Esophagus (tissue), 2 donors: ENCODE data around the gene PRKN. TPM values are rescaled to one million over a fixed set of nuclear protein-coding genes. Genes with fewer than 3 reads are reported as not detected.

ENCODE experiments used
- H3K27ac ChIP-seq, 2 donors: one replicate each; pipeline ENCODE4 v1.5.1; 2013; ENCODE audit warnings: low read depth in 2 of 2, mild to moderate bottlenecking in 2 of 2, inconsistent platforms in 1 of 2, low read length in 1 of 2, moderate library complexity in 1 of 2
- H3K27me3 ChIP-seq, 2 donors: one replicate each; pipeline ENCODE4 v1.6.1; 2013; ENCODE audit warnings: low read length in 2 of 2, control low read depth in 1 of 2, mild to moderate bottlenecking in 1 of 2; ENCODE audit not compliant: insufficient read depth in 2 of 2, control insufficient read depth in 1 of 2
- H3K36me3 ChIP-seq, 2 donors: one replicate each; pipeline ENCODE4 v1.6.1; 2013; ENCODE audit warnings: low read length in 1 of 2; ENCODE audit not compliant: control insufficient read depth in 2 of 2, insufficient read depth in 2 of 2
- H3K4me1 ChIP-seq, 2 donors: one replicate each; pipeline ENCODE4 v1.6.1; 2013; ENCODE audit warnings: low read length in 1 of 2; ENCODE audit not compliant: control insufficient read depth in 2 of 2, insufficient read depth in 2 of 2
- H3K4me3 ChIP-seq, 2 donors: one replicate each; pipeline ENCODE4 v1.5.1; 2013; ENCODE audit warnings: low read length in 2 of 2, mild to moderate bottlenecking in 2 of 2, low read depth in 1 of 2, moderate library complexity in 1 of 2
- H3K9me3 ChIP-seq, 2 donors: one replicate each; pipeline ENCODE4 v1.6.1; 2013; ENCODE audit warnings: mild to moderate bottlenecking in 2 of 2, low read depth in 1 of 2, low read length in 1 of 2, moderate library complexity in 1 of 2; ENCODE audit not compliant: control insufficient read depth in 2 of 2, insufficient read depth in 1 of 2
- WGBS, 2 donors: extraction: QIAGEN DNeasy Blood & Tissue Kit; methylation state at CpG; one replicate each; pipeline ENCODE4 v1.1.7; 2013; 5-methylcytosine and 5-hydroxymethylcytosine counted together
- polyA plus RNA-seq, 2 donors: library from polyadenylated mRNA; stranded (reverse); fragments of 200-250 nt; gene quantifications; one replicate each; pipeline ENCODE4 v1.2.3, GENCODE V29; 2013
- donor health status: healthy with polysubstance abuse.
- donor health status: Bipolar disorder and iron deficiency.

Gene PRKN
- polyA plus RNA-seq, 2 donors, result 0.28 to 0.45 TPM

DNA sequence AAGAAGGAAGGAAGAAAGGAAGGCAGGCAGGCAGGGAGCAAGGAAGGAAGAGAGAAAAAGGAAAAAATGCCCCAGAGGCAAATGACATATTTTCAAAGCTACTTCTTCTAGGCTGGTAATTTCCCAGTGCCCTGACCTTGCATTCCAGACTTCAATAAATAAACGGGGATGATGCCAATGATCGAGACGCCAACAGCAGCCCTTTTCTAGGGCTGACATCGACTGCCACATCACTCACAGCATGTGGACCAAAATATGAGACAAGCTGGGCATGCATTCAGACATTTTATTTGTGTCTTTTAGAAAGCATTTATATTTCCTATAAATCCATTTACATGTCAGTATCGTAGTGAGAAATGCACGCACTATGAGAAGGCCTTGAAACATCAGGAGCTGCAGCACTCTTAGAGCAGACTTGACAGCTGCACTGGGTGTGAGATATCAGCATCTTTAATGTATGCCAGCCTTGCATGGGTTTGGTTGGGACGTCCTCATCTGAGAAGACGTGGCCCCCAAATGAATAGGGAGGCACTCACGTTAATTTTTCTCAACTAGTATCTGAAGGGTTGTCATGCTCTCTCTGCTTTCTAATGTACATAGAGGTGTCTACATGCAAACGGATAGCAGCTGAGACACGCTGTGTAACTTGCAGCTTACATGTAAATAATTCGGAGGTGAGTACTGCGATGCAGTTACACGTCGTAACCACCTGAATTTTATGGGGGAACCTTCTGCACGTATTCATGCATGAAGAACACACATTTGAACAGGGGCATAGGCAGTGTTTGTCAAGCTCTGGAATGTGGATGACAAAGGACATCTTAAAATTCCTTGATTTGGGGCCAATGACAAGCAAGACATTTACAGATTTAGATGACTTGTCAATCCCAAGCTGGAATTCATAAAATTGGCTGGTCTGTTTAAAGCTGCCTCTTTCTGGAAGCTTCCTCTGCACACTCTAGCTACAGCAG is 1304.6 kb downstream of the PRKN start:
- Histone ChIP-seq H3K27me3 (no peaks in the 10 kb centered on the region), H3K36me3 (peaks cover 0 to 3% of the 10 kb centered on the region in 2 donors), H3K4me3 (no peak overlapping the region), H3K9me3 (no peaks in the 10 kb centered on the region), H3K4me1 (no peaks in the 10 kb centered on the region), H3K27ac (no peak overlapping the region)
- WGBS, 2 donors, result 72 to 73% methylated on average over 16 of the region's 16 CpGs

DNA sequence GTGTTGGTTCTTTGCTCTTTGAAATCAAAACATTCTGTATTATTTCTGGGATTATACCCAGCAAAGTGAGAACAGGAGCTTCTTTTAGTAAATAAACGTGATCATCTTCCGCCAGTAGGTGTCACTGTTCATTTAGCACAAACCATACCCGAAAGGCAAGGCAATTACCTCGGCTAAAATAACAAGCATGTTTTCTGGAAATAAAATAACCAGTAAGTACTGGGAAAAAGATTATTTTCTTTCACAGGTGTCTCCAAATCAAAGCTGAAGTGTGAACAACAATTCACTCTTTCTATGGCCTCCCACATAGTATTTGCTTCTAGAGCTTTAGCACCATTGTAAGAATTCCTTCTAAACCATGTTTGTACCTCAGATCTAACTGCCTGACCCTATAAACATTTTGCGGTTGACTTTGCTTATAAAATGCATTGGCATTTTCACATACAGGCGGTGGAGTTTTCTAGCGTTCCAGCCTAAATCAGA is 1309.1 kb downstream of the PRKN start:
- no peaks in the 10 kb centered on the region for H3K9me3 ChIP-seq
- no peaks in the 10 kb centered on the region for H3K27me3 ChIP-seq
- no peak overlapping the region for H3K27ac ChIP-seq
- H3K36me3 ChIP-seq, result no peaks in the 10 kb centered on the region
- WGBS, 2 donors, result 14% methylated on average over 7 of the region's 7 CpGs
- peaks cover 3 to 7% of the 10 kb centered on the region in 2 donors for H3K4me1 ChIP-seq
- H3K4me3 ChIP-seq, result no peak overlapping the region

DNA sequence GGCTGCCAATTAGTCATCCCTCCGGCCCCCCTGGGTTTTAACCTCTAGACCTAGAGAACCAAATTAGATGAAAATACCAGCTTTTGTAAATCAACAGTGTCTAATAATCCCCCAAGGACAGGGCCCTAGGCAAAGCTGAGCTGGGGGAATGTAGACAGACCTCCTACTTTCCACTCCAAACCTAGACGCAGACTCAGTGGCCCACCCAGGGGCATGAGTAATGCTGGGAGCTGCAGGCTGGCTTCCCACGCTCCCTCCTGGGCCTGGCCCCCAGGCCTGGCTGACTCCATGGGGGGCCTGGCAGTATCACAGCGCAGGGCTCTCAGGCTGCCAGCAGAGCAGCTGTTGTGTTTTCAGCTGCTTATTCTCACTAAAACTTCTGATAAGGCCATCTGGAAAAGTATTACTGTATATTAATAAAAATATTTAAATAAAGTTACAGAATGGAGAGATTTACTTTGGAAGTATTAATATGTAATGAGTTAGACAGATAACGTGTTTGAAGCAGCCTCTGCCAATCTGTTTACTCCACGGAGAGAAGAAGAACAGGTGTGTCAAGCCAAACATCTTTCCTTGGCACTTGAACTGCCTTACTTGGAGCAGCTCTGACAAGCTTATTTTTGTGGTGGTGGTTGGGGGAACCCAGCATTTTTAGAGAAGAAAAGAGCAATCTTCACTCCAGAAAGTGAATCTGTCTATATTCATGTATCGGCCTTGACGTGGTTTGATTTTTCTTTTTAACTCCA is 1309.7 kb downstream of the PRKN start:
- no peaks in the 10 kb centered on the region for H3K27me3 ChIP-seq
- H3K4me3 ChIP-seq, result no peak overlapping the region
- 31 to 36% methylated on average over 8 of the region's 8 CpGs for WGBS, 2 donors
- H3K27ac ChIP-seq, result peak overlapping the region in 1 of 2 donors; percentile 5
- H3K9me3 ChIP-seq, result no peaks in the 10 kb centered on the region
- H3K36me3 ChIP-seq, result no peaks in the 10 kb centered on the region
- H3K4me1 ChIP-seq, result peaks cover 3 to 7% of the 10 kb centered on the region in 2 donors

GRCh38 chr6:161415302-161415855 is 1312.2 kb downstream of the PRKN start:
- Histone ChIP-seq H3K9me3 (no peaks in the 10 kb centered on the region), H3K4me3 (no peak overlapping the region), H3K27me3 (no peaks in the 10 kb centered on the region), H3K4me1 (peaks cover 3 to 7% of the 10 kb centered on the region in 2 donors), H3K27ac (peak overlapping the region in 1 of 2 donors; percentile 54), H3K36me3 (no peaks in the 10 kb centered on the region)
- 42 to 48% methylated on average over 16 to 17 of the region's 17 CpGs for WGBS, 2 donors

DNA sequence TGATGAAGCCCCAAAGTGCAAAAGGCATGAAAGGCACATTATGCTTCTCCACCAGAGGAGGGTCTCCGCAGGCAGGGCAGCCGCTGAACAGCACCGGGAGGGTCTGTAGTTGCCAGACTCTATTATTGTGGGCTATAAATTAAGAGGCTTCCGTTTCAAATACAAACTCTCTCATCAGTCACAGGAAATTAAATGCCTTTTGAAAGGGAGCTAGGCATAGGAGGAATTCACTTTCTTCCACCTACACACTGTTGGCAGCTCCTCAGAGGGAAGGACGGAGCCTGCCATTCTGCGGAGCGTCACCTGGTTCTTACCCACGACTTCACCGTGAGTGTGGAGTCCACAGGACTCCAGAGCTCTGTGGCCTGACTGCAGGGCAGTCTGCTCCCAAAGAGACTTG is 1312.9 kb downstream of the PRKN start:
- WGBS, 2 donors, result 46 to 53% methylated on average over 9 of the region's 9 CpGs
- H3K9me3 ChIP-seq, result no peaks in the 10 kb centered on the region
- H3K4me3 ChIP-seq, result no peak overlapping the region
- no peak overlapping the region for H3K27ac ChIP-seq
- no peaks in the 10 kb centered on the region for H3K27me3 ChIP-seq
- peaks cover 3 to 7% of the 10 kb centered on the region in 2 donors for H3K4me1 ChIP-seq
- no peaks in the 10 kb centered on the region for H3K36me3 ChIP-seq

DNA sequence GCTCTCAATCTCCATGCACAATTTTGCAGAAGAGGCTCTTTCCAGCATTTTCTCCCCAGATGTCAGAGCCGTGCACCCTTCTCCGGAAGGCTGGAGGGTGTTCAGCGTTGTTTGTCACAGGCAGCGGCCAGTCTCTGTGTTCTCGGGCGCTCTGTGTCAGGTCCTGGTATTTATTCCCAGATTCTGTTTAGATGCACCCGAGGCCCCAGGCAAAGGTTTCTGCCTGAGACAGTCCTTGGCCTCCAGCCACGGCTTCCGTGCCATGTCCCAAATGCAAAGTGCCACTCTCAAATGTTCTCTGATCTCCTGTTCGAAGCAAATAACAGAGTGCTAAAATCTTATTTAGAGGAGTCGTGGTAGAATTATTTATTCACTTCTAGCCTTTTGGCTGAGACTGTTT is 1313.4 kb downstream of the PRKN start:
- Histone ChIP-seq H3K36me3 (no peaks in the 10 kb centered on the region), H3K4me3 (no peak overlapping the region), H3K27ac (no peak overlapping the region), H3K4me1 (peaks cover 3 to 7% of the 10 kb centered on the region in 2 donors), H3K27me3 (no peaks in the 10 kb centered on the region), H3K9me3 (no peaks in the 10 kb centered on the region)
- 52 to 64% methylated on average over 11 of the region's 11 CpGs for WGBS, 2 donors

GRCh38 chr6:161413355-161413771 is 1314.2 kb downstream of the PRKN start:
- H3K4me3 ChIP-seq, result no peak overlapping the region

GRCh38 chr6:161412795-161413194 is 1314.8 kb downstream of the PRKN start:
- Histone ChIP-seq H3K36me3 (no peaks in the 10 kb centered on the region), H3K27ac (no peak overlapping the region), H3K9me3 (no peaks in the 10 kb centered on the region), H3K4me3 (no peak overlapping the region), H3K4me1 (peaks cover 3 to 7% of the 10 kb centered on the region in 2 donors), H3K27me3 (no peaks in the 10 kb centered on the region)
- 83 to 88% methylated on average over 5 of the region's 5 CpGs for WGBS, 2 donors

More at GRCh38 chr6:161413355-161413771, 1314.2 kb downstream of the PRKN start:
- H3K9me3 ChIP-seq, result no peaks in the 10 kb centered on the region
- 87 to 91% methylated on average over 9 of the region's 9 CpGs for WGBS, 2 donors
- H3K36me3 ChIP-seq, result no peaks in the 10 kb centered on the region
- no peak overlapping the region for H3K27ac ChIP-seq
- H3K4me1 ChIP-seq, result peaks cover 3 to 7% of the 10 kb centered on the region in 2 donors
- H3K27me3 ChIP-seq, result no peaks in the 10 kb centered on the region

- Histone ChIP-seq H3K4me1 (peaks cover 3 to 7% of the 10 kb centered on the region in 2 donors), H3K27ac (no peak overlapping the region), H3K27me3 (no peaks in the 10 kb centered on the region), H3K9me3 (no peaks in the 10 kb centered on the region), H3K36me3 (no peaks in the 10 kb centered on the region), H3K4me3 (no peak overlapping the region)
- WGBS, 2 donors, result 96 to 97% methylated on average over 4 of the region's 4 CpGs
Measured at GRCh38 chr6:161411265-161411944, 1316.2 kb downstream of the PRKN start.
